ENCODE data around the gene DLG2.

DLG2 gene

DNA sequence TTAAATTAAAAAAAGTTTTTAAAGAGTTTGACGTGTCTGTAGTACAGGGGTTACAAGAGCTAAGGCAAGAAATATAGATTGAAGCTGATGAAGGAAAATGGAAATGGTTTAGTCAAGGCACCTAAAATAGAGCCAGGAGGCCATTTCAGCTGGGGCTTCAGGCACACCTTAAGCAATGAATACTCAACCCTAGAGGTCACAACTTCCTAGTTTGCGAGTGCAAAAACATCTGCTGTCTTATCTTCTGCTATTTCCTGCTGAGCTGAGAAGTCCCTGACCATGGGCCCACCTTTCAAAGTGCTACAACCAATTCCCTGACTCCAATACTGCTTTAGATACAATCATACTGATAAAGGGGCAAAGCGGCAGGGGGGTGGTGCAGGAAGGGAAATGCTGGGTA is 87.4 kb downstream of the DLG2 start:
- H3K27me3 ChIP-seq (ENCODE audit: control insufficient read depth, insufficient read depth, low read length), result no peaks in the 10 kb centered on the region
- no peak overlapping the region for H3K4me3 ChIP-seq (ENCODE audit: low read depth, low read length)

DNA sequence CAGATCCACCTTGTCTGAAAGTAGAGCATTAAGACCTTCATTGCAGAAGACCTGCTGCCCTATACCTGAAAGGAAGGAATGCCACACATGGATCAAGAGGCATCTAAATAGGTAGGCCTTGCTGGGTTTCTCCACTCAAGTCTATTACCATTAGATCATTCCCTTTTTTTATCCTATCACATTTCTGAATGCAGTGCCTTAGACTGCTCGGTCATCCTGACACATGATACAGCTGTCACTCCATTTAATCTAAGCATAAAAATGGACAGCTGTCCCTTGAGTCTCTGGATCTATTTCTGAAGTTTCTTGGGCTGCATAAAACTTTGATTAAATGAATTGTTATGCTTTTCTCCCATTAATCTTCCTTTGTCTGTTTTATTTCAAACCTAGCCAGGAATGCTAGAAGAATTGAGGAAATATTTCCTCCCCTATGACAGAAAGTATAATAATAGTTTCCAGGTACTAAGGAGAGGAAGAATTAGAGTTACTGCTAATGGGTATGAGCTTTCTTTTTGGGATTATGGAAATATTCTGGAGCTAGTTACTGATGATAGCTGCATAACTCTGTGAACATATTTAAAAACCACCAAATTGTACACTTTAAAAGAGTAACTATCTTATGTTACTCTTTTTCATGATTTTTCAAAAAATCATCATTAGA is 88.0 kb downstream of the DLG2 start:
- Histone ChIP-seq H3K36me3 (ENCODE audit: control insufficient read depth, insufficient read depth, low read length) (no peaks in the 10 kb centered on the region), H3K4me3 (ENCODE audit: low read depth, low read length) (no peak overlapping the region), H3K27me3 (ENCODE audit: control insufficient read depth, insufficient read depth, low read length) (no peaks in the 10 kb centered on the region), H3K9me3 (ENCODE audit: control insufficient read depth, insufficient read depth, low read length) (no peaks in the 10 kb centered on the region), H3K4me1 (ENCODE audit: control insufficient read depth, insufficient read depth, low read length) (peaks cover 16% of the 10 kb centered on the region), H3K9ac (ENCODE audit: low read depth, low read length) (no peak overlapping the region)

More for the DNA sequence above, 87.4 kb downstream of the DLG2 start:
- peaks cover 16% of the 10 kb centered on the region for H3K4me1 ChIP-seq (ENCODE audit: control insufficient read depth, insufficient read depth, low read length)
- H3K9ac ChIP-seq (ENCODE audit: low read depth, low read length), result no peak overlapping the region
- H3K36me3 ChIP-seq (ENCODE audit: control insufficient read depth, insufficient read depth, low read length), result no peaks in the 10 kb centered on the region
- H3K9me3 ChIP-seq (ENCODE audit: control insufficient read depth, insufficient read depth, low read length), result no peaks in the 10 kb centered on the region

DNA sequence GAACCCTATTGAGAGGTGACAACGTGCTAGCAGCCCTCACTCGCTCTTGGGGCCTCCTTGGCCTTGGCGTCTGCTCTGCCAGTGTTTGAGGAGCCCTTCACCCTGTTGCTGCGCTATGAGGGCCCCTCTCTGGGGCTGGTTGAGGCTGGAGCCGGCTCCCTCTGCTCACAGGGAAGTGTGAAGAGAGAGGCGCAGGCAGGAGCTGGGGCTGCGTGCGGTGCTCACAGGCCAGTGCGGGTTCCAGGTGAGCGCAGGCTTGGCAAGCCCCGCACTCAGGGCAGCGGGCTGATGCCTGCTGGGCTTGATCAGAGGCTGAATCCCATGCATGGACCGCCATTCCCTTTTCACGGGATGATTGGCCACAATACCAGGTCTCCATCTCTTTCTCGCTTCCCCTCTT is 90.7 kb downstream of the DLG2 start:
- H3K4me3 ChIP-seq (ENCODE audit: low read depth, low read length), result no peak overlapping the region
- H3K9me3 ChIP-seq (ENCODE audit: control insufficient read depth, insufficient read depth, low read length), result no peaks in the 10 kb centered on the region
- no peaks in the 10 kb centered on the region for H3K27me3 ChIP-seq (ENCODE audit: control insufficient read depth, insufficient read depth, low read length)
- H3K9ac ChIP-seq (ENCODE audit: low read depth, low read length), result no peak overlapping the region
- peaks cover 8% of the 10 kb centered on the region for H3K4me1 ChIP-seq (ENCODE audit: control insufficient read depth, insufficient read depth, low read length)
- no peaks in the 10 kb centered on the region for H3K36me3 ChIP-seq (ENCODE audit: control insufficient read depth, insufficient read depth, low read length)

DNA sequence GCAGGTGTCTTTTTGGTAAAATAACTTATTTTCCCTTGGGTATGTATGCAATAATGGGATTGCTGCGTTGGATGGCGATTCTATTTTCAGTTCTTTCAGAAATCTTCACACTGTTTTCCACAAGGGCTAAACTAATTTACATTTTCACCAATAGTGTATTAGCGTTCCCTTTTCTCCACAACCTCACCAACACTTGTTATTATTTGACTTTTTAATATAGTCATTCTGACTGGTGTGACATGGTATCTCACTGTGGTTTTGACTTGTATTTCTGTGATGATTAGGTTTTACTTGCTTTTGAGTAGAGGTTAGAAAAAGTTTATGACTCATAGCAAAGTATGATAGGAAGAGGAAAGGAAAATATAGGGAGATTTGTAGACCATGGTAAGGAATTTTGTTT is 92.3 kb downstream of the DLG2 start:
- Histone ChIP-seq H3K36me3 (ENCODE audit: control insufficient read depth, insufficient read depth, low read length) (no peaks in the 10 kb centered on the region), H3K4me3 (ENCODE audit: low read depth, low read length) (no peak overlapping the region), H3K27me3 (ENCODE audit: control insufficient read depth, insufficient read depth, low read length) (no peaks in the 10 kb centered on the region), H3K9me3 (ENCODE audit: control insufficient read depth, insufficient read depth, low read length) (no peaks in the 10 kb centered on the region), H3K4me1 (ENCODE audit: control insufficient read depth, insufficient read depth, low read length) (no peaks in the 10 kb centered on the region), H3K9ac (ENCODE audit: low read depth, low read length) (no peak overlapping the region)

DNA sequence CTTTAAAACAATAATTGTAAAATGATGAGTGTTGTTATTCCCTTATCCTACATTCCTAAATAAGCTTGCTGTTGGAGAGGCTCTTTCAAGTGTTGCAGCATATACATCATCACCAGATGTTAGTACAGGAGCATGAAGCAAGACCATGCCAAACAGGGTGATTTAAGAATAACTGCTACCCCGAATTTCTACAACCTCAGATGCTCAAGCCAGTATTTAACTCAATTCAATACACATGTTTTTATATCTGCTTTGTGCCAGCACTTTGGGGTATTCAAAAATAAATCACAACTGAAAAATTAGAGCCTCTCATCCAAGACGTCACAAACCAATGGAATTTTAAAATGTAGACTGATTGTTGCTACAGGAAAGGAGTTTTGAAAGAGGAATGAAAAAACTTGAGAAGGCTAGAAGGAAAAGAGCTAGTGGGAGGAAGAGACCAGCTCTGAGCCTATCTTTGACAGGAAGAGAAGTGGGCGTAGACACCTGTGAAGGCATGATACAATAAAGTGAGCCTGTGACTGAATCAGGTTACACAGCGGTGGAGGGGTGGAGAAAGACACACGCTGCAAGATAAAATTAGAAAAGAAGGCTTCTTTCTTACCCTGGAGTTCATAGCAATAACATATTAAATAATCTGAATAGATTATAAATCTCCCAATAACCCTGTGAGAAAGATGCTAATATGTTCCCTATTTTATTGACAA is 95.8 kb downstream of the DLG2 start:
- peaks cover 6% of the 10 kb centered on the region for H3K4me1 ChIP-seq (ENCODE audit: control insufficient read depth, insufficient read depth, low read length)
- no peaks in the 10 kb centered on the region for H3K36me3 ChIP-seq (ENCODE audit: control insufficient read depth, insufficient read depth, low read length)
- no peak overlapping the region for H3K4me3 ChIP-seq (ENCODE audit: low read depth, low read length)
- H3K9me3 ChIP-seq (ENCODE audit: control insufficient read depth, insufficient read depth, low read length), result no peaks in the 10 kb centered on the region
- no peaks in the 10 kb centered on the region for H3K27me3 ChIP-seq (ENCODE audit: control insufficient read depth, insufficient read depth, low read length)
- no peak overlapping the region for H3K9ac ChIP-seq (ENCODE audit: low read depth, low read length)

DNA sequence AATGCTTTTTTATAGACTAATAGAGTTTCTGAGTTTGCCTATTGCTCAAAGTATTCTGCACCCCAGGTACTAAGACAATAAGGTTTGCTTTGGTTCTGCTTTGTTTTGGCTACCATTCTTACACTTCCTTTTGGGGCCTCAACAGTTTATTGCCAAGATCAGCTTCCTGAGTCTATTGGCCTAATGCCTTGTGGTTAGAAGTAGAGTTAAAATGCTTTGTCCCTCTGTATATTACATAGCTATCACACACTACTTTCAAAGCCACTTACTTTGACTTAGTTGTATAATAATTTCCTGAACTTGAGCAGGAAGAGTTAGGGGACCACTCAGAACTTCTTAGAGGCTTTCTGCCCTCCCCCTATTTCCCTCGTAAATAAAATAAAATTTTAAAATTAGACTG is 96.5 kb downstream of the DLG2 start:
- peaks cover 13% of the 10 kb centered on the region for H3K4me1 ChIP-seq (ENCODE audit: control insufficient read depth, insufficient read depth, low read length)
- no peak overlapping the region for H3K4me3 ChIP-seq (ENCODE audit: low read depth, low read length)
- H3K9me3 ChIP-seq (ENCODE audit: control insufficient read depth, insufficient read depth, low read length), result no peaks in the 10 kb centered on the region
- H3K36me3 ChIP-seq (ENCODE audit: control insufficient read depth, insufficient read depth, low read length), result no peaks in the 10 kb centered on the region
- H3K9ac ChIP-seq (ENCODE audit: low read depth, low read length), result no peak overlapping the region
- no peaks in the 10 kb centered on the region for H3K27me3 ChIP-seq (ENCODE audit: control insufficient read depth, insufficient read depth, low read length)

DNA sequence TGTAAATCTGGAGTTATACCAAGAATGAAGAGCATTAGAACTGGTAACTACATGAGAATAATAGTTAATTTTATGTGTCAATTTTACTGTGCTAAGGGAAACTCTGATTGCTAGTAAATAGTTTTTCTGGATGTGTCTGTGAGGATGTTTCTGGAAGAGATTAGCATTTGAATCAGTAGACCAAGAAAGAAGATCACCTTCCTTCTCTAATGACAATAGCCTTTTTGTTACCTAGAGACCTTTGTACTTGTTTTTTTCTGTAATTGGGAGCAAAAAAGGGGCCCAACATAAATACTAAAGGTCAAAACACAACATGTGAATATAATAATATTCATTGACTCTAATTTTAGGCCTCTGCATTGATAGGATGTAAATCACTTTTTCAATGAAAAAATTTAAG is 100.6 kb downstream of the DLG2 start:
- no peak overlapping the region for H3K4me3 ChIP-seq (ENCODE audit: low read depth, low read length)
- H3K36me3 ChIP-seq (ENCODE audit: control insufficient read depth, insufficient read depth, low read length), result peaks cover 3% of the 10 kb centered on the region
- no peaks in the 10 kb centered on the region for H3K27me3 ChIP-seq (ENCODE audit: control insufficient read depth, insufficient read depth, low read length)
- H3K9ac ChIP-seq (ENCODE audit: low read depth, low read length), result no peak overlapping the region
- H3K9me3 ChIP-seq (ENCODE audit: control insufficient read depth, insufficient read depth, low read length), result peaks cover 23% of the 10 kb centered on the region
- peaks cover 15% of the 10 kb centered on the region for H3K4me1 ChIP-seq (ENCODE audit: control insufficient read depth, insufficient read depth, low read length)

DNA sequence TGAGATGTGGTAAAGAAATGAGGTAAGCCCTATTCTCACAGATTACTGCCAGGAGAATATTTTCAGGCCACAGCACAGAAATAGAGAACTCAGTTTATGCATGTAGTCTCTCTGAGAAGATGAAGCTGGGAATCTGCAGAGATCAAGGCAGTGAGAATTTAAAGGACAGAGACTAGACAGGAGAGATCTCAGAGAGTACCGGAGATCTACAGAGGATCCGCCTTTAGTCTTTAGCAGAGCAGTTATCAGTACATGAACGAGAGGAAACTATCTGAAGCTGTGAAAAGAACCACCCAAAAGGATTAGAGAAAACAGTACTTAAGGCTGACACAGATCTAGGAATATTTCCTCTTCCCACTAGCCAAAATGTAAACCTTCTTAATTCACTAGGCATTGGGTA is 101.5 kb downstream of the DLG2 start:
- peaks cover 15% of the 10 kb centered on the region for H3K4me1 ChIP-seq (ENCODE audit: control insufficient read depth, insufficient read depth, low read length)
- H3K4me3 ChIP-seq (ENCODE audit: low read depth, low read length), result no peak overlapping the region
- peaks cover 23% of the 10 kb centered on the region for H3K9me3 ChIP-seq (ENCODE audit: control insufficient read depth, insufficient read depth, low read length)
- H3K27me3 ChIP-seq (ENCODE audit: control insufficient read depth, insufficient read depth, low read length), result no peaks in the 10 kb centered on the region
- no peak overlapping the region for H3K9ac ChIP-seq (ENCODE audit: low read depth, low read length)
- H3K36me3 ChIP-seq (ENCODE audit: control insufficient read depth, insufficient read depth, low read length), result peaks cover 3% of the 10 kb centered on the region

DNA sequence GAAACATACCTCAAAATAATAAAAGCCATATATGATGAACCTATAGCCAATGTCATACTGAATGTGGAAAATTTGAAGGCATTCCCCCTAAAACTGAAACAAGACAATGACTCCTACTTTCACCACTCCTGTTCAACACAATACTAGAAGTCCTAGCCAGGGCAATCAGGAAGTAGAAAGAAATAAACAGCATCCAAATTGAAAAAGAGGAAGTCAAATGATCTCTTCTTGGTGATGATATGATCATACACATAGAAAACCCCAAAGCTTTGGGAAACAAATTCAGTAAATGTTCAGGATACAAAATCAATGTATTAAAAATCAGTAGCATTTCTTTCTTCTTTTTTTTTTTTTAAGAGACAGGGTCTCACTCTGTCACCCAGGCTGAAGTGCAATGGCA is 109.9 kb downstream of the DLG2 start:
- Histone ChIP-seq H3K9me3 (ENCODE audit: control insufficient read depth, insufficient read depth, low read length) (peaks cover 6% of the 10 kb centered on the region), H3K36me3 (ENCODE audit: control insufficient read depth, insufficient read depth, low read length) (no peaks in the 10 kb centered on the region), H3K27me3 (ENCODE audit: control insufficient read depth, insufficient read depth, low read length) (no peaks in the 10 kb centered on the region), H3K4me1 (ENCODE audit: control insufficient read depth, insufficient read depth, low read length) (no peaks in the 10 kb centered on the region), H3K9ac (ENCODE audit: low read depth, low read length) (no peak overlapping the region), H3K4me3 (ENCODE audit: low read depth, low read length) (no peak overlapping the region)

DNA sequence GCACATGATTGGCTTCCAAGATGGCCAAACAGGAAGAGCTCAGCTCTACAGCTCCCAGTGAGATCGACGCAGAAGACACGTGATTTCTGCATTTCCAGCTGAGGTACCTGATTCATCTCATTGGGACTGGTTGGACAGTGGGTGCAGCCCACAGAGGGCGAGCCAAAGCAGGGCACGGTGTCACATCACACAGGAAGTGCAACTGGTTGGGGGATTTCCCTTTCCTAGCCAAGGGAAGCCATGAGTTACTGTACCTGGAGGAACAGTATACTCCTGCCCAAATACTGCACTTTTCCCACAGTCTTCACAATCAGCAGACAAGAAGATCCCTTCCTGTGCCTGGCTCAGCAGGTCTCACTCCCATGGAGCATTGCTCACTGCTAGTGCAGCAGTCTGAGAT is 131.2 kb downstream of the DLG2 start:
- Histone ChIP-seq H3K27me3 (ENCODE audit: control insufficient read depth, insufficient read depth, low read length) (no peaks in the 10 kb centered on the region), H3K36me3 (ENCODE audit: control insufficient read depth, insufficient read depth, low read length) (no peaks in the 10 kb centered on the region), H3K9ac (ENCODE audit: low read depth, low read length) (no peak overlapping the region), H3K9me3 (ENCODE audit: control insufficient read depth, insufficient read depth, low read length) (no peaks in the 10 kb centered on the region), H3K4me1 (ENCODE audit: control insufficient read depth, insufficient read depth, low read length) (no peaks in the 10 kb centered on the region), H3K4me3 (ENCODE audit: low read depth, low read length) (no peak overlapping the region)

DNA sequence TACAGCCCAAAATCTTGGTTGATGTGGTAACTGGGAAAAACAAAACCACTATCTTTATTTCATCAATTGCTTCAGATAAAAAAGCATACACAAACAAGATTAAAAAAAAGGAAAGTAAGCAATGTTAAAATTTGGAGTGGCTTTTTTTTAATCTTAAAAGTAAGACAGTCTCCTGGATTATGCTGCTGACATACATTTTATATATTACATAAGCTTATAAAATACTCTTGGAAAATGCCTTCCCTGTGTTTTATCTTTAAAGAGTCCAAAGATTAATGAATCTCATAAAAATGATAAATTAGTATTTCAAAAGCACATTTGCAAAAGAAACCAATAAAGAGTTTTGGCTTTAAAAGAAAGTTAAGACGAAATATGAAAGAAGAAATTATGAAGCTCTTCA is 132.7 kb downstream of the DLG2 start:
- H3K27me3 ChIP-seq (ENCODE audit: control insufficient read depth, insufficient read depth, low read length), result no peaks in the 10 kb centered on the region
- no peak overlapping the region for H3K9ac ChIP-seq (ENCODE audit: low read depth, low read length)
- no peaks in the 10 kb centered on the region for H3K9me3 ChIP-seq (ENCODE audit: control insufficient read depth, insufficient read depth, low read length)
- no peaks in the 10 kb centered on the region for H3K4me1 ChIP-seq (ENCODE audit: control insufficient read depth, insufficient read depth, low read length)
- H3K36me3 ChIP-seq (ENCODE audit: control insufficient read depth, insufficient read depth, low read length), result no peaks in the 10 kb centered on the region
- no peak overlapping the region for H3K4me3 ChIP-seq (ENCODE audit: low read depth, low read length)

DNA sequence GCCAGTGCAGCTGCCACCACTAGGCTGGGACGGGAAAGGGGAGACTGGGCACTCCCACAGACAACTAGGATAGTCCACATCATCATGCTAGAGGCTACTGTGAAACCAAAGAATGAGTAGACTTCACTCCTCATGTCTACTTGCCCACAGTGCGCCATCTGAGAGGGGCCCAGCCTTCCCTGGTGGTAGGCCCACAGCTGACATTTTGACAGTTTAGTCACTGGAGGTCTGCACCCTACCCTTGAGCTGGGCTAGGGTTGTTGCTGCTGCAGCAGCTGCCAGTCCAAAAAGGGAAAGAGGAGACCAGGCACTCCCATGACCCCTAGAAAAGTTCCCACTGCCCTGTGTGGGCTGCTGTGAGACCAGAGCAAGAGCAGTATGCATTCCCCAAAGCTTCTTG is 141.2 kb downstream of the DLG2 start:
- Histone ChIP-seq H3K36me3 (ENCODE audit: control insufficient read depth, insufficient read depth, low read length) (no peaks in the 10 kb centered on the region), H3K9me3 (ENCODE audit: control insufficient read depth, insufficient read depth, low read length) (no peaks in the 10 kb centered on the region)

More for the DNA sequence above, 141.2 kb downstream of the DLG2 start:
- no peak overlapping the region for H3K9ac ChIP-seq (ENCODE audit: low read depth, low read length)
- H3K4me3 ChIP-seq (ENCODE audit: low read depth, low read length), result no peak overlapping the region
- H3K27me3 ChIP-seq (ENCODE audit: control insufficient read depth, insufficient read depth, low read length), result no peaks in the 10 kb centered on the region
- H3K4me1 ChIP-seq (ENCODE audit: control insufficient read depth, insufficient read depth, low read length), result no peaks in the 10 kb centered on the region
